Tibial nerve (tissue), 4 donors: ENCODE data around the gene STAT5A.

Source experiments
- CTCF ChIP-seq, 5 experiments: fragments of 200-600 bp in 3 of 5; fragments of 450-650 bp in 2 of 5; sonication (generic) in 3 of 5; IDR thresholded peaks; one replicate each; pipeline ENCODE4 v1.5.1; 2016 to 2019; ENCODE audit warnings: antibody characterized with exemption in 5 of 5, mild to moderate bottlenecking in 3 of 5, moderate library complexity in 2 of 5
- EP300 ChIP-seq, 2 donors: sonication (generic); formaldehyde crosslinking; IDR thresholded peaks; one replicate each; pipeline ENCODE4 v1.6.1; 2017; ENCODE audit warnings: antibody characterized with exemption in 2 of 2, mild to moderate bottlenecking in 1 of 2

- TF ChIP-seq CTCF (IDR thresholded peaks at IDR 0.05): no peak
- TF ChIP-seq EP300 (IDR thresholded peaks at IDR 0.05): no peak
Measured at GRCh38 chr17:42303694-42304093, 15.4 kb downstream of the STAT5A start.
